Thymus (tissue), 11 donors: Measurements from ENCODE around the gene SYCN. TPM values are rescaled to one million over a fixed set of nuclear protein-coding genes. Genes with fewer than 3 reads are reported as not detected.
A peak's percentile ranks its signal among the peaks of the same experiment; 100 is the strongest.
"Not testable (repeated sequence)": the region's sequence is repeated elsewhere in the genome, so short reads cannot be mapped to it uniquely, and the experiment has no call there.

ENCODE experiments used
- DNase-seq, 9 donors: peaks; one replicate each; pipeline ENCODE4 v3.0.0-alpha.2; 2013; ENCODE audit warnings: low spot score in 9 of 9, low read depth in 6 of 9, missing footprints in 1 of 9
- H3K27ac ChIP-seq, 2 donors: one replicate each; pipeline ENCODE4 v1.5.1; 2013; ENCODE audit warnings: control low read depth in 1 of 2, low read depth in 1 of 2, low read length in 1 of 2, mild to moderate bottlenecking in 1 of 2, moderate library complexity in 1 of 2
- H3K27me3 ChIP-seq, 2 donors: one replicate each; pipeline ENCODE4 v1.5.1; 2013; ENCODE audit warnings: low read length in 1 of 2; ENCODE audit not compliant: control insufficient read depth in 2 of 2, insufficient read depth in 1 of 2
- H3K36me3 ChIP-seq, 2 donors: one replicate each; pipeline ENCODE4 v1.5.1; 2013; ENCODE audit warnings: low read length in 1 of 2, mild to moderate bottlenecking in 1 of 2, moderate library complexity in 1 of 2; ENCODE audit not compliant: control insufficient read depth in 2 of 2, insufficient read depth in 2 of 2
- H3K4me1 ChIP-seq, 2 donors: one replicate each; pipeline ENCODE4 v1.5.1; 2013; ENCODE audit warnings: low read length in 2 of 2; ENCODE audit not compliant: control insufficient read depth in 2 of 2, insufficient read depth in 2 of 2
- H3K4me3 ChIP-seq, 2 donors: one replicate each; pipeline ENCODE4 v1.5.1; 2013; ENCODE audit warnings: low read length in 2 of 2, control low read depth in 1 of 2, mild to moderate bottlenecking in 1 of 2
- H3K9me3 ChIP-seq, 2 donors: one replicate each; pipeline ENCODE4 v1.5.1; 2013; ENCODE audit warnings: low read length in 1 of 2, mild to moderate bottlenecking in 1 of 2; ENCODE audit not compliant: control insufficient read depth in 2 of 2, insufficient read depth in 1 of 2
- WGBS: extraction: QIAGEN DNeasy Blood & Tissue Kit; methylation state at CpG from one replicate; pipeline ENCODE4 v1.1.7; 2013; 5-methylcytosine and 5-hydroxymethylcytosine counted together
- polyA plus RNA-seq: library from polyadenylated mRNA; stranded (reverse); fragments of 200-250 nt; gene quantifications from one replicate; pipeline ENCODE4 v1.2.3, GENCODE V29; 2013
- total RNA-seq: library from RNA; stranded (reverse); fragments of 120-200 nt; gene quantifications from one replicate; pipeline ENCODE4 v1.2.4, GENCODE V29; 2013
- donor health status: healthy.

SYCN gene
- total and polyA plus RNA-seq, 2 donors, result not detected

GRCh38 chr19:39246951-39247669 is 43.0 kb upstream of the SYCN start:
- peak in 2 of 9 donors; percentile 12 to 15 for DNase-seq
- Histone ChIP-seq H3K27me3 (peaks cover 9 to 41% of the 10 kb centered on the region in 2 donors), H3K36me3 (no peaks in the 10 kb centered on the region), H3K9me3 (no peaks in the 10 kb centered on the region), H3K4me1 (peaks cover 0 to 5% of the 10 kb centered on the region in 2 donors), H3K27ac (no peak overlapping the region), H3K4me3 (no peak overlapping the region)
- WGBS, result 50% methylated on average over 42 of the region's 42 CpGs

DNA sequence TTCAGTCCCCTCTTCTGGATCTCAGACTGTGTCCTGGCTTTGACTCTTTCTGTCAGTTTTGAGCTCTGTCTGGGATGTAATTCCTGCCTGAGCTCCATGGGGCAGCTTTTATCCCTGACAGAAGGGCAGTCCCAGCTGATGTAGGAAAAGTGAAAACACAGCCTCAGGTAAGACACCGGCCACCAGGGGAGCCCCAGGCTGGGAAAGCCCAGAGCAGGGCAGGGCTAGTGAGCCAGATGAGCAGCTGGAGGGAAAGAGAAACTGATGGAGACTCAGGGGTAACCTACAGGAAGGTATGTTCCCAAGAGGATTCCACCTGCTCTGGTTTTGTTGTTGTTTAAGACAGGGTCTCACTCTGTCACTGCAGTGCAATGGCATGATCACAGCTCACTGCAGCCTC is 41.1 kb upstream of the SYCN start:
- H3K4me1 ChIP-seq, DNase-seq, H3K27ac ChIP-seq, H3K36me3 ChIP-seq, H3K9me3 ChIP-seq, H3K4me3 ChIP-seq: not testable (repeated sequence)
- WGBS, result no CpG with 5 or more reads among the region's 1 CpG
- peaks cover 9 to 35% of the 10 kb centered on the region in 2 donors for H3K27me3 ChIP-seq

DNA sequence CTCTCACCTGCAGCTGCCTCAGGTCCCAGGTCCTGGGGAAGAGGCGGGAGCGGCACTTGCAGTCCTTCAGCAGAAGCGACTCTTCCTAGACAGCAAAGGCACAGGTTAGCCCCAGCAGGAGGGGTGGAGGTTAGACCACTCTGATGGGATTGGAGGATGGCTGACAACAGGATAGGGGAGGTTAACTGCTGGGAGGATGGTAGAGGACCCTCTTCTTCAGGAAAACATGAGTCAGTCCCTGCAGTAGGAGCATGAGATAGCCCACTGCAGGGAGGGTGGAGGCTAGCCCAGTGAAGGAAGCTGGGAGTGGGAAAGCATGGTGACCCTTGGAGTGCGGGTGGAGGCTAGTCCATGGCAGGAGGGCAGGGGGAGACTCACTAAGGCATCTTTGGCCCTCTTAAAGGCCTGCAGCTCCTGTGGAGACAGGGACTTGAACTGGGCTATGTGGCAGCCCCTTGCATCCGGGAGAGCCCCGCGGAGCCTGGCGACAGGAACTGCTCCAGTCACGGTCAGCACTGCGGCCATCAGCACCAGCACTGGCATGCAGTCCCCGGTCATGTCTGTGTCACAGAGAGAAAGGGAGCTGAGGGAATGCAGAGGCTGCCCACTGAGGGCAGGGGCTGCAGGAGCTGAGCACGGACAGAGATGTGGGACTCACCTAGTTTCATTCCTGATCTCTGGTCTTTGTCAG is 40.5 kb upstream of the SYCN start, which contains the start of gene IFNL3:
TSS of gene IFNL3 (minus strand) at position 597 of the 691 bp plus-strand sequence. CDS start at position 558, 39 bp downstream.
- DNase-seq, H3K4me1 ChIP-seq, H3K9me3 ChIP-seq, H3K27ac ChIP-seq, H3K4me3 ChIP-seq, H3K36me3 ChIP-seq: not testable (repeated sequence)
- H3K27me3 ChIP-seq, result peaks cover 9 to 28% of the 10 kb centered on the region in 2 donors
- 96% methylated on average over 11 of the region's 12 CpGs for WGBS

- H3K4me1 ChIP-seq, DNase-seq, H3K9me3 ChIP-seq, H3K36me3 ChIP-seq, H3K27ac ChIP-seq, H3K4me3 ChIP-seq: not testable (repeated sequence)
- 94% methylated on average over 13 of the region's 13 CpGs for WGBS
- H3K27me3 ChIP-seq, result peaks cover 9 to 20% of the 10 kb centered on the region in 2 donors
Measured at GRCh38 chr19:39243741-39244140, 39.7 kb upstream of the SYCN start.

DNA sequence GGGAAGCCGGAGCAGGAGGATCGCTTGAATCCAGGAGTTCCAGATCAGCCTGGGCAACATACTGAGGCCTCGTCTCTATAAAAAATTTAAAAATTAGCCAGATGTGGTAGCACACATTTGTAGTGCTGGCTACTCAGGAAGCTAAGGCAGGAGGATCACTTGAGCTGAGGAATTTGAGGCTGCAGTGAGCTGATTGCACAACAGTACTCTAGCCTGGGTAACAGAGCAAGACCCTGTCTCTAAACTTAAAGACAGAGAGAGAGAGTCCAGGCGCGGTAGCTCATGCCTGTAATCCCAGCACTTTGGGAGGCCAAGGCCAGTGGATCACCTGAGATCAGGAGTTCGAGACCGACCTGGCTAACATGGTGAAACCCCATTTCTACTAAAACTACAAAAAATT is 36.4 kb upstream of the SYCN start:
- Histone ChIP-seq H3K27ac (no peak overlapping the region), H3K27me3 (peaks cover 0 to 3% of the 10 kb centered on the region in 2 donors), H3K4me3 (no peak overlapping the region), H3K4me1 (peaks cover 5 to 7% of the 10 kb centered on the region in 2 donors), H3K36me3 (no peaks in the 10 kb centered on the region), H3K9me3 (no peaks in the 10 kb centered on the region)
- 98% methylated on average over 7 of the region's 7 CpGs for WGBS
- DNase-seq, result no peak

- no peaks in the 10 kb centered on the region for H3K9me3 ChIP-seq
- H3K4me1 ChIP-seq, result peaks cover 5 to 7% of the 10 kb centered on the region in 2 donors
- no peak overlapping the region for H3K27ac ChIP-seq
- no peaks in the 10 kb centered on the region for H3K36me3 ChIP-seq
- no peak overlapping the region for H3K4me3 ChIP-seq
- WGBS, result 98% methylated on average over 6 of the region's 6 CpGs
- H3K27me3 ChIP-seq, result peaks cover 0 to 3% of the 10 kb centered on the region in 2 donors
- no peak for DNase-seq
Measured at GRCh38 chr19:39238944-39239343, 34.9 kb upstream of the SYCN start.

- H3K36me3 ChIP-seq, result no peaks in the 10 kb centered on the region
- H3K9me3 ChIP-seq, result no peaks in the 10 kb centered on the region
- WGBS, result 94% methylated on average over 6 of the region's 6 CpGs
- no peak for DNase-seq
- peaks cover 0 to 3% of the 10 kb centered on the region in 2 donors for H3K27me3 ChIP-seq
- H3K4me1 ChIP-seq, result peaks cover 5 to 7% of the 10 kb centered on the region in 2 donors
- no peak overlapping the region for H3K27ac ChIP-seq
- H3K4me3 ChIP-seq, result no peak overlapping the region
Measured at GRCh38 chr19:39238209-39238608, 34.1 kb upstream of the SYCN start.

- Histone ChIP-seq H3K9me3 (no peaks in the 10 kb centered on the region), H3K4me1 (peaks cover 5 to 7% of the 10 kb centered on the region in 2 donors), H3K4me3 (peak overlapping the region in 1 of 2 donors; percentile 26), H3K27me3 (peaks cover 0 to 4% of the 10 kb centered on the region in 2 donors), H3K27ac (no peak overlapping the region), H3K36me3 (no peaks in the 10 kb centered on the region)
- WGBS, result 39% methylated on average over 22 of the region's 22 CpGs
- DNase-seq, result peak in 4 of 9 donors; percentile 11 to 47 (median 24)
Measured at GRCh38 chr19:39237200-39238184, 33.4 kb upstream of the SYCN start.
